Activated B cell treated with CpG ODN at 0.5 μM for 24 hours (primary cell): ENCODE results near the gene PSMD10. TPM values are rescaled to one million over a fixed set of nuclear protein-coding genes. Genes with fewer than 3 reads are reported as not detected.

Experiments
- ATAC-seq: fragments of 200-7000 bp; cut with Tn5 transposase; one replicate; pipeline ENCODE4 v1.10.0; 2021; ENCODE audit warnings: low read depth, mild to moderate bottlenecking, moderate library complexity
- CTCF ChIA-PET: fragments of 350-600 bp; sonication (Branson Sonifier 250); formaldehyde crosslinking; loops from one replicate; lab custom pipeline; 2021; ENCODE audit warnings: antibody characterized with exemption; lab: Charles Lee
- POLR2A ChIA-PET: fragments of 350-600 bp; sonication (Branson Sonifier 250); formaldehyde crosslinking; loops from one replicate; lab custom pipeline; 2021; ENCODE audit warnings: antibody characterized with exemption; lab: Charles Lee
- DNase-seq: peaks from one replicate; pipeline ENCODE4 v3.0.0; 2022
- H3K27ac Mint-ChIP-seq: one replicate; pipeline ENCODE4 v1.8.0; 2020; ENCODE audit warnings: mixed read lengths
- H3K27me3 Mint-ChIP-seq: one replicate; pipeline ENCODE4 v1.8.0; 2021; ENCODE audit warnings: mixed read lengths
- H3K36me3 Mint-ChIP-seq: one replicate; pipeline ENCODE4 v1.8.0; 2021; ENCODE audit warnings: low read depth, mixed read lengths
- H3K4me1 Mint-ChIP-seq: one replicate; pipeline ENCODE4 v1.8.0; 2021; ENCODE audit warnings: mixed read lengths
- H3K4me3 Mint-ChIP-seq: one replicate; pipeline ENCODE4 v1.8.0; 2020; ENCODE audit warnings: mild to moderate bottlenecking, mixed read lengths
- H3K9me3 Mint-ChIP-seq: one replicate; pipeline ENCODE4 v1.8.0; 2020; ENCODE audit warnings: mixed read lengths
- intact Hi-C: fragments of 100-400 bp; cut with micrococcal nuclease; formaldehyde crosslinking; loops from one replicate; pipeline ENCODE4 v1.15.1; 2024
- total RNA-seq: library from RNA; stranded (reverse); gene quantifications from 2 replicates; pipeline ENCODE4 v1.2.3, GENCODE V29; 2022
- TF ChIP-seq, protein P1 (sequence below): fragments of 200-600 bp; IDR thresholded peaks from one replicate; pipeline ENCODE4 v1.8.0; 2022; ENCODE audit warnings: antibody characterized with exemption, mild to moderate bottlenecking

The PSMD10 gene
- total RNA-seq, 1 donor from 2014 or later: 33.4 TPM

DNA sequence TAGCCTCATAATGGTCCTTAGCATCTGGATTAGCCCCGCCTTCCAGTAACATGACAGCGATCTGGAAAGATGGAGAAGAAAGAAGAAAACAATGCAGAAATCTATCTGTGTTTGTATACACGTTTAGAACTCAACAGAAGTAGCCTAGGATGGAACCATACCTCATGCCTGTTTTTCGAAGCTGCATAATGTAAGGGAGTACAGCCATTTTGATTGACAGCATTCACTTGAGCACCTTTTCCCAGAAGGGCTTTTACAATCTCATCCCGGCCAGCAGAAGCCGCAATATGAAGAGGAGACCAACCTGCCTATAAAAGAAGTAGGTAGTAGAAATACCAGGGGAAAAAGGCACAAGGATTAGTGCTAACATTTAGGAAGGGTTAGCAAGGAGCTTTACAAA lies 3.5 kb downstream of the PSMD10 start:
- intact Hi-C loops: no loop called here

DNA sequence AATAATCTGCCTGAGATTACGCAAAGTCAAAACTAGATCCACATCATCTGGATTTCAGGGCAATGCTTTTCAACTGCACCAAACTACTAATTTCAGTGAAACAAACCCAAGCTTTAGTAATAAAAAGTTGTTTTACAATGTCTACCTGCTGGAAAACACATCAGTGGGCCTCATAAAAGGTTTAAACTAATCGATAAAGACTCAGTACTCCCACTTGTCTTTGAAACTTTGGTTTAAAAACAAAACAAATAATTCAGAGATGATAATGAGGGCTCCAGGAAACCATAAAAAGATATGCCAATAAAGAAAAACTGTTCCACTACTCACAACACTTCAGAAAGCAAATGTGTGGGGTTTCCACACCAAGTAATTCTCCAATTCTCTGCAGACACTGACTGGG lies 10.2 kb downstream of the PSMD10 start:
- Mint-ChIP-seq H3K27ac (no peak overlapping the region), H3K4me1 (no peaks in the 10 kb centered on the region), H3K9me3 (no peaks in the 10 kb centered on the region), H3K4me3 (no peak overlapping the region), H3K36me3 (peaks cover 12% of the 10 kb centered on the region), H3K27me3 (no peaks in the 10 kb centered on the region)
- DNase-seq (no peak), ATAC-seq (no peak)
- intact Hi-C loops: no loop called here
- TF ChIP-seq, protein P1, sequence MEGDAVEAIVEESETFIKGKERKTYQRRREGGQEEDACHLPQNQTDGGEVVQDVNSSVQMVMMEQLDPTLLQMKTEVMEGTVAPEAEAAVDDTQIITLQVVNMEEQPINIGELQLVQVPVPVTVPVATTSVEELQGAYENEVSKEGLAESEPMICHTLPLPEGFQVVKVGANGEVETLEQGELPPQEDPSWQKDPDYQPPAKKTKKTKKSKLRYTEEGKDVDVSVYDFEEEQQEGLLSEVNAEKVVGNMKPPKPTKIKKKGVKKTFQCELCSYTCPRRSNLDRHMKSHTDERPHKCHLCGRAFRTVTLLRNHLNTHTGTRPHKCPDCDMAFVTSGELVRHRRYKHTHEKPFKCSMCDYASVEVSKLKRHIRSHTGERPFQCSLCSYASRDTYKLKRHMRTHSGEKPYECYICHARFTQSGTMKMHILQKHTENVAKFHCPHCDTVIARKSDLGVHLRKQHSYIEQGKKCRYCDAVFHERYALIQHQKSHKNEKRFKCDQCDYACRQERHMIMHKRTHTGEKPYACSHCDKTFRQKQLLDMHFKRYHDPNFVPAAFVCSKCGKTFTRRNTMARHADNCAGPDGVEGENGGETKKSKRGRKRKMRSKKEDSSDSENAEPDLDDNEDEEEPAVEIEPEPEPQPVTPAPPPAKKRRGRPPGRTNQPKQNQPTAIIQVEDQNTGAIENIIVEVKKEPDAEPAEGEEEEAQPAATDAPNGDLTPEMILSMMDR: no peak
- POLR2A ChIA-PET: no interaction called here
- CTCF ChIA-PET: no interaction called here

More for the DNA sequence above, 3.5 kb downstream of the PSMD10 start:
- DNase-seq: no peak
- H3K4me3 Mint-ChIP-seq: no peak overlapping the region
- no peaks in the 10 kb centered on the region for H3K27me3 Mint-ChIP-seq
- POLR2A ChIA-PET: no interaction called here
- no peaks in the 10 kb centered on the region for H3K9me3 Mint-ChIP-seq
- peaks cover 28% of the 10 kb centered on the region for H3K36me3 Mint-ChIP-seq
- no peak for ATAC-seq
- CTCF ChIA-PET: no interaction called here
- peaks cover 6% of the 10 kb centered on the region for H3K4me1 Mint-ChIP-seq
- H3K27ac Mint-ChIP-seq: no peak overlapping the region
- TF ChIP-seq, protein P1: no peak

DNA sequence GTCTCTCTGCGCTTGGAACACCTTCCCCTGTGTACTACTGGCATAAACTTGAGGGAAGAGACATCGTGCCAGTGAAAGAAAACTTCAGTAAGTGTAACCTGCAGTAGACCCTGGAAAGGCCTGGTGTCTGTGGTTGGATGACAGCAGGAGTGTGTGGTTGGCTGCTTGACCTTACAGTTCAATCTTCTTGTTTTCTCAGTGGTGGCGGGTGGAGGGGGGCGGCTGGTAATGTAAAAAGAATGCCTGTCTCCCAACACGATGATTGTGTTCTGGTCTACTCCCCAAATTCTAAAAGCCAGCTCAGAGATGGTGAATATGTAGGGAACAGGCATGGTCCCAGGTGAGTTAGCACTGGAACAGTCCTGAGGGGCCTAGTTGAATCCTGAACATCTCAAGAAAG lies 18.6 kb downstream of the PSMD10 start:
- no peaks in the 10 kb centered on the region for H3K36me3 Mint-ChIP-seq
- H3K27ac Mint-ChIP-seq: no peak overlapping the region
- intact Hi-C loops: loop anchor here (1.0 to 5.0 kb wide), 7 partner anchors 52 to 1590 kb away; partner anchors contain the start of gene NCBP2L
- H3K4me3 Mint-ChIP-seq: no peak overlapping the region
- ChIA-PET POLR2A (no interaction called here), CTCF (interaction anchor here (4.1 kb wide), 1 partner anchor 52 kb away, joined by 23 read pairs; no protein-coding TSS in a partner anchor)
- no peaks in the 10 kb centered on the region for H3K27me3 Mint-ChIP-seq
- H3K4me1 Mint-ChIP-seq: peaks cover 3% of the 10 kb centered on the region
- DNase-seq (no peak), ATAC-seq (no peak)
- TF ChIP-seq, protein P1: no peak
- no peaks in the 10 kb centered on the region for H3K9me3 Mint-ChIP-seq

DNA sequence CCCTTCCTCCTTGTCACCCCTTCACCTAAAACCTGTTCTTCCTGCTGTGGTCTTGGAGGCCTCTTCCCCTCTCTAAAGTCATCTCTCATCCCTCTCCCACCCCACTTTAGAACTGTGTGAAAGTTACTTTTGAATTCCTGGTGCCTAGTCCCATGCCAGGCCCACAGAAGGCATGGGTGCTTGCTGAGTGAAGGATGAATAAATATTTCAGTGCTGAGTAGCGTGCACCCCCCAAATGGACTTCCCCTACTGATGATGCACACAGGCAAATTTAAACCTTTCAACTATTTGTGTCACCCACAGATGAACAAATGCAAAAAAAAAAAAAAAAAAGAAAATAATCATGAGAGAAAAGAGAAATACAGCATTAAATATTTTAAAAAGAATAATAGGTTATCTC lies 19.8 kb downstream of the PSMD10 start:
- Mint-ChIP-seq H3K27me3 (no peaks in the 10 kb centered on the region), H3K27ac (peak overlapping the region; percentile 75), H3K4me3 (no peak overlapping the region), H3K9me3 (no peaks in the 10 kb centered on the region), H3K4me1 (peaks cover 3% of the 10 kb centered on the region), H3K36me3 (no peaks in the 10 kb centered on the region)
- POLR2A ChIA-PET: interaction anchor here (0.6 kb wide), 1 partner anchor 355 kb away, joined by 4 read pairs; no protein-coding TSS in a partner anchor
- TF ChIP-seq, protein P1: no peak
- CTCF ChIA-PET: interaction anchor here (1.0 to 4.1 kb wide), 2 partner anchors 50 to 1177 kb away, joined by 3 to 23 read pairs; no protein-coding TSS in a partner anchor
- DNase-seq: no peak
- intact Hi-C loops: loop anchor here (5.0 kb wide), 1 partner anchor 1589 kb away; no protein-coding TSS in a partner anchor
- no peak for ATAC-seq

DNA sequence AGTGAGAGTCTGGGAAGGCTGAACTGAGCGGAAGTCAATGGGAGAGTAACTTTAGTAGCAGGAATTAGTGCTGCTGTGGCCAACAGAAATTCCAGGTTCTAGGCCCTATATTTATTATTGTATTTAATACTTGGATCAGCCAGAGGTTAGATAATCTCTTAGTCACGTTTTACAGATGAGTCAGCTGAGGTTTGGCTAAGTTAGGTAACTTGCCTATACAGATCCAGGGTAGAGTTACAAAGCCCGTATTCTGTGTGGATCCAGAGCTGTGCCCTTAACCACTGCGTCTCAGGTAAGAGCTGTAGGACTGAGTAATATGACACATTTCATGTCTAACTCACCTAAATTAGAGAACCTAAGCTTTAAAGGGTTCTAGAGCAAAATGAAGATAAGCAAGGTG lies 20.5 kb downstream of the PSMD10 start:
- no peak overlapping the region for H3K4me3 Mint-ChIP-seq
- no peak for DNase-seq
- intact Hi-C loops: loop anchor here (5.0 kb wide), 1 partner anchor 1589 kb away; no protein-coding TSS in a partner anchor
- H3K27me3 Mint-ChIP-seq: no peaks in the 10 kb centered on the region
- ChIA-PET POLR2A (interaction anchor here (0.6 kb wide), 1 partner anchor 354 kb away, joined by 4 read pairs; no protein-coding TSS in a partner anchor), CTCF (interaction anchor here (0.8 to 4.1 kb wide), 4 partner anchors 50 to 1196 kb away, joined by 3 to 23 read pairs (median 3); no protein-coding TSS in a partner anchor)
- no peaks in the 10 kb centered on the region for H3K36me3 Mint-ChIP-seq
- ATAC-seq: no peak
- H3K9me3 Mint-ChIP-seq: no peaks in the 10 kb centered on the region
- TF ChIP-seq, protein P1: no peak
- peaks cover 3% of the 10 kb centered on the region for H3K4me1 Mint-ChIP-seq
- H3K27ac Mint-ChIP-seq: no peak overlapping the region
